ENCODE results near the gene GREM1. TPM values are rescaled to one million over a fixed set of nuclear protein-coding genes. Genes with fewer than 3 reads are reported as not detected.

Gene GREM1
- total and polyA plus RNA-seq, 2 of the 8 experiments (the other 6 are each of a cell fraction or from before 2014, with no cell fraction given): 0.12 to 1.1 TPM

DNA sequence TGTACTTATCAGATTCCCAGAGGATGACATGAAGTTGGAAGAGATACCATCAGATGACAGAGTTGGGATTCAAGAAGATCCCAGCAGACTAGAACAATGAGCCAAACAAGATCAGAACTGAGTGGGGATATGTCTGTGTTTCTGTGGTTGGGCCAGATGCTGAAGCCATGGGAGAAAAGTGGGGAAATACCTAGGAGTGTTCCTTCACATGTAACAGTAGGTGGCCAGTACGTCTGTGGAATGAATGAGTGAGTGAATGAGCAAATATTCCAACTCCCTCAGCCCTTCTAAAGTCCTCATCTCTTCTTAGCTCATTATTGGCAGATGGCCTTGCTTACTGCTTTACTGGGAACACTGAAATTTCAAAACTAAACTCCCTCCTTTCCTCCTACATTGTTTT lies 32.2 kb upstream of the GREM1 start:
- Histone ChIP-seq H3K27ac (ENCODE audit: low read depth, low read length) (no peak overlapping the region), H2AFZ (ENCODE audit: low read length) (no peak overlapping the region), H4K20me1 (replicated peaks in 1 of 2; ENCODE audit: control insufficient read depth in 1 of 2, insufficient read depth in 2 of 2, low read length in 2 of 2) (no peaks in the 10 kb centered on the region), H3K23ac (ENCODE audit: insufficient read length) (no peak overlapping the region), H3K23me2 (ENCODE audit: low read depth, low read length) (no peaks in the 10 kb centered on the region), H3K14ac (ENCODE audit: insufficient read length) (no peak overlapping the region), H3K79me2 (ENCODE audit: control insufficient read depth in 1 of 2, insufficient read depth in 2 of 2, low read length in 2 of 2) (no peaks in the 10 kb centered on the region), H2AK5ac (ENCODE audit: low read depth, low read length) (no peak overlapping the region), H3K9me3 (ENCODE audit: insufficient read depth in 2 of 2, low read depth in 1 of 2, low read length in 1 of 2) (no peaks in the 10 kb centered on the region), H2BK5ac (ENCODE audit: low read depth, low read length) (no peak overlapping the region), H3K4me2 (ENCODE audit: insufficient read depth in 1 of 2, low read depth in 2 of 2, low read length in 2 of 2) (no peak overlapping the region), H2BK20ac (ENCODE audit: low read length) (no peak overlapping the region), H4K8ac (ENCODE audit: extremely low read depth, insufficient read depth, low read length) (no peak overlapping the region), H3K27me3 (replicated peaks in 1 of 4; ENCODE audit: control insufficient read depth in 3 of 4, extremely low read depth in 1 of 4, insufficient read depth in 3 of 4, low read length in 3 of 4) (no peaks in the 10 kb centered on the region), H4K91ac (replicated peaks; ENCODE audit: insufficient read length, low read length) (no peak overlapping the region), H3K4me1 (replicated peaks in 1 of 4; ENCODE audit: control insufficient read depth in 3 of 4, insufficient read depth in 4 of 4, low read length in 3 of 4) (no peaks in the 10 kb centered on the region; a peak in 1 of 7 replicates), H3K18ac (ENCODE audit: extremely low read depth, low read length) (no peak overlapping the region), H3K36me3 (ENCODE audit: control insufficient read depth in 2 of 4, insufficient read depth in 4 of 4, low read length in 3 of 4) (no peaks in the 10 kb centered on the region), H2BK120ac (replicated peaks; ENCODE audit: low read depth, low read length) (no peak overlapping the region), H3K4me3 (ENCODE audit: extremely low read depth in 1 of 4, insufficient read depth in 2 of 4, low read depth in 3 of 4, low read length in 4 of 4) (no peak overlapping the region), H3K9ac (replicated peaks in 1 of 4; ENCODE audit: extremely low read depth in 1 of 4, low read depth in 3 of 4, low read length in 3 of 4) (no peak overlapping the region), H4K5ac (ENCODE audit: insufficient read length, low read depth, low read length) (no peak overlapping the region), H3K4ac (replicated peaks; ENCODE audit: insufficient read length, low read depth, low read length) (no peak overlapping the region), H3K79me1 (ENCODE audit: low read depth, low read length) (no peaks in the 10 kb centered on the region), H3K56ac (replicated peaks; ENCODE audit: insufficient read length, low read depth, low read length) (no peak overlapping the region), H2BK15ac (ENCODE audit: low read length) (no peak overlapping the region), H2BK12ac (ENCODE audit: low read depth, low read length) (no peak overlapping the region)
- DNase-seq (ENCODE audit: low read depth in 1 of 2, low spot score in 2 of 2): no peak
- WGBS, 2 experiments (ENCODE audit: extremely low coverage in 1 of 2, insufficient coverage in 1 of 2, insufficient read length in 1 of 2, insufficient replicate concordance in 2 of 2, low coverage in 1 of 2, low lambda C conversion rate in 2 of 2, missing lambda C conversion rate in 1 of 2): 73% methylated on average over 1 of the region's 1 CpG; no CpG with 5 or more reads in 1 of the 2 experiments
- ChIA-PET CTCF (ENCODE audit: partially characterized antibody) (no interaction called here), POLR2A (ENCODE audit: partially characterized antibody) (no interaction called here)
- TF ChIP-seq CEBPB (IDR thresholded peaks at IDR 0.05; ENCODE audit: low read depth, low read length): no peak
- TF ChIP-seq SRF (IDR thresholded peaks at IDR 0.05; ENCODE audit: low read depth, low read length): no peak
- no peak for TF ChIP-seq JUND (IDR thresholded peaks at IDR 0.05; ENCODE audit: low read length)
- FAIRE-seq: no peak

Data from H1 (cell line).